IMR-90 (cell line): ENCODE measurements around the gene BAZ2B. TPM values are rescaled to one million over a fixed set of nuclear protein-coding genes. Genes with fewer than 3 reads are reported as not detected.

Experiments
- ATAC-seq: fragments of 200-7000 bp; cut with Tn5 transposase; 2 replicates; pipeline ENCODE4 v1.9.1; 2020; ENCODE audit warnings: low read depth, mild to moderate bottlenecking, moderate library complexity
- BruUV-seq: library from RNA; stranded (reverse); fragments of 400-500 nt; replicated peaks from 2 replicates; lab custom pipeline; 2021; lab: Mats Ljungman, UMichigan
- CTCF ChIA-PET: fragments of 300-600 bp; formaldehyde crosslinking; extraction: SDS; loops from one replicate; lab custom pipeline; 2021; ENCODE audit warnings: antibody characterized with exemption; lab: Yijun Ruan, JAX
- POLR2A ChIA-PET: fragments of 300-600 bp; sonication (Branson Sonifier 250); formaldehyde crosslinking; loops from one replicate; lab custom pipeline; 2022; ENCODE audit warnings: antibody characterized with exemption; ENCODE audit not compliant: unreplicated experiment; lab: Charles Lee
- DNase-seq: peaks from one replicate; pipeline ENCODE4 v3.0.0; 2013
- H2AFZ ChIP-seq: replicated peaks from 2 replicates; pipeline ENCODE3; 2013; ENCODE audit warnings: low read length, mild to moderate bottlenecking; ENCODE audit not compliant: poor library complexity
- H2AK5ac ChIP-seq: 2 replicates; pipeline ENCODE4 v1.6.1; 2013; ENCODE audit warnings: low read depth, low read length, inconsistent platforms
- H2AK9ac ChIP-seq: replicated peaks from 2 replicates; pipeline ENCODE3; 2013; ENCODE audit warnings: mild to moderate bottlenecking, low read depth, low read length, moderate library complexity; ENCODE audit not compliant: poor library complexity
- H2BK120ac ChIP-seq: 2 replicates; pipeline ENCODE4 v1.6.1; 2013; ENCODE audit warnings: low read depth, low read length, inconsistent platforms
- H2BK15ac ChIP-seq: 3 replicates; pipeline ENCODE4 v1.6.1; 2013; ENCODE audit warnings: low read depth, low read length, inconsistent platforms
- H2BK20ac ChIP-seq: 2 replicates; pipeline ENCODE4 v1.6.1; 2013; ENCODE audit warnings: low read depth, mild to moderate bottlenecking, inconsistent platforms, low read length, moderate library complexity
- H2BK5ac ChIP-seq: 2 replicates; pipeline ENCODE4 v1.6.1; 2013; ENCODE audit warnings: mild to moderate bottlenecking, low read depth, low read length, inconsistent platforms; ENCODE audit not compliant: poor library complexity, severe bottlenecking
- H3K14ac ChIP-seq: replicated peaks from 2 replicates; pipeline ENCODE4 v1.6.1; 2013; ENCODE audit warnings: low read depth, low read length, inconsistent platforms
- H3K18ac ChIP-seq: 2 replicates; pipeline ENCODE4 v1.6.1; 2013; ENCODE audit warnings: low read depth, low read length, control low read depth
- H3K23ac ChIP-seq: 2 replicates; pipeline ENCODE4 v1.6.1; 2013; ENCODE audit warnings: low read depth, low read length, inconsistent platforms
- H3K27ac ChIP-seq: 2 replicates; pipeline ENCODE4 v1.5.1; 2013; ENCODE audit warnings: mild to moderate bottlenecking, control low read depth, low read length; ENCODE audit not compliant: insufficient read depth
- H3K27me3 ChIP-seq: 2 replicates; pipeline ENCODE4 v1.6.1; 2013; ENCODE audit warnings: low read length; ENCODE audit not compliant: control insufficient read depth, insufficient read depth
- H3K36me3 ChIP-seq: 2 replicates; pipeline ENCODE4 v1.6.1; 2013; ENCODE audit warnings: low read length, mixed read lengths; ENCODE audit not compliant: control insufficient read depth, insufficient read depth
- H3K4ac ChIP-seq: 2 replicates; pipeline ENCODE4 v1.6.1; 2013; ENCODE audit warnings: low read depth, low read length, inconsistent platforms
- H3K4me1 ChIP-seq: 2 replicates; pipeline ENCODE4 v1.6.1; 2013; ENCODE audit warnings: low read length, mixed read lengths; ENCODE audit not compliant: control insufficient read depth, insufficient read depth
- H3K4me2 ChIP-seq: 2 replicates; pipeline ENCODE4 v1.6.1; 2013; ENCODE audit warnings: low read depth, mild to moderate bottlenecking, control low read depth, low read length, moderate library complexity
- H3K4me3 ChIP-seq: 2 replicates; pipeline ENCODE4 v1.5.1; 2013; ENCODE audit warnings: low read depth, mild to moderate bottlenecking, control low read depth, low read length, moderate library complexity; ENCODE audit not compliant: insufficient read depth
- H3K56ac ChIP-seq: 2 replicates; pipeline ENCODE4 v1.6.1; 2013; ENCODE audit warnings: low read length, inconsistent platforms; ENCODE audit not compliant: insufficient read depth; ENCODE audit errors: extremely low read depth
- H3K79me1 ChIP-seq, 2 experiments: 2 replicates each; pipeline ENCODE4 v1.6.1; 2013; ENCODE audit warnings: low read length in 2 of 2, inconsistent platforms in 1 of 2, low read depth in 1 of 2
- H3K9ac ChIP-seq: 2 replicates; pipeline ENCODE4 v1.6.1; 2013; ENCODE audit warnings: low read depth, low read length, control low read depth
- H3K9me1 ChIP-seq: 2 replicates; pipeline ENCODE4 v1.6.1; 2013; ENCODE audit warnings: low read length, inconsistent platforms; ENCODE audit not compliant: insufficient read depth
- H3K9me3 ChIP-seq: 2 replicates; pipeline ENCODE4 v1.6.1; 2013; ENCODE audit warnings: low read length; ENCODE audit not compliant: control insufficient read depth, insufficient read depth
- H4K20me1 ChIP-seq: 2 replicates; pipeline ENCODE4 v1.6.1; 2013; ENCODE audit warnings: low read length, inconsistent platforms; ENCODE audit not compliant: insufficient read depth
- H4K5ac ChIP-seq: 2 replicates; pipeline ENCODE4 v1.6.1; 2013; ENCODE audit warnings: mild to moderate bottlenecking, low read depth, low read length, control low read depth
- H4K8ac ChIP-seq, 2 experiments: 2 replicates each; pipeline ENCODE4 v1.6.1; 2013; ENCODE audit warnings: low read depth in 2 of 2, low read length in 2 of 2, control low read depth in 1 of 2, inconsistent platforms in 1 of 2
- H4K91ac ChIP-seq: 2 replicates; pipeline ENCODE4 v1.6.1; 2013; ENCODE audit warnings: low read depth, low read length, inconsistent platforms; ENCODE audit not compliant: insufficient read depth
- MAFK ChIP-seq: IDR thresholded peaks from 2 replicates; pipeline ENCODE4 v1.6.1; 2012; ENCODE audit warnings: low read depth, low read length, improper control_type of control experiment
- MAZ ChIP-seq: IDR thresholded peaks from 2 replicates; pipeline ENCODE4 v1.6.1; 2012; ENCODE audit warnings: low read depth, mild to moderate bottlenecking, low read length, improper control_type of control experiment, moderate library complexity, borderline replicate concordance
- MXI1 ChIP-seq: IDR thresholded peaks from 2 replicates; pipeline ENCODE4 v1.6.1; 2012; ENCODE audit warnings: low read depth, mild to moderate bottlenecking, low read length, moderate library complexity, borderline replicate concordance
- RCOR1 ChIP-seq: IDR thresholded peaks from 2 replicates; pipeline ENCODE4 v1.6.1; 2012; ENCODE audit warnings: mild to moderate bottlenecking, low read length, improper control_type of control experiment; ENCODE audit not compliant: insufficient replicate concordance
- WGBS, 2 experiments: methylation state at CpG; one replicate each; pipeline versions ENCODE4 v1.1.5 to v1.1.7; 2013; ENCODE audit warnings: missing lambda C conversion rate in 2 of 2; ENCODE audit not compliant: insufficient read length in 1 of 2; ENCODE audit errors: extremely low coverage in 2 of 2; 5-methylcytosine and 5-hydroxymethylcytosine counted together
- dilution Hi-C: fragments of 300-500 bp; cut with HindIII; formaldehyde crosslinking; loops from one replicate; pipeline ENCODE4 v1.14.3; 2018; ENCODE audit warnings: low sequenced_read_pairs; ENCODE audit not compliant: unreplicated experiment
- in situ Hi-C: fragments of 300-500 bp; cut with MboI; formaldehyde crosslinking; loops from 3 replicates; pipeline ENCODE4 v1.14.3; 2019; ENCODE audit warnings: low sequenced_read_pairs, inconsistent platforms, mixed read lengths
- intact Hi-C: fragments of 100-400 bp; cut with micrococcal nuclease; formaldehyde crosslinking; loops from 2 replicates; pipeline ENCODE4 v1.10.0; 2022
- polyA plus RNA-seq, 3 experiments: library from polyadenylated mRNA; depleted of rRNA; stranded (reverse); fragments of >200 nt; gene quantifications; 2 replicates each; pipeline ENCODE4 v1.2.3, GENCODE V29; 2012; ENCODE audit warnings: low replicate concordance in 1 of 3
- total RNA-seq: library from RNA; depleted of rRNA; stranded (reverse); fragments of >200 nt; gene quantifications from 2 replicates; pipeline ENCODE4 v1.2.3, GENCODE V29; 2012

The BAZ2B gene
- total and polyA plus RNA-seq, 2 of the 4 experiments (the other 2 are of a cell fraction) = 8.9 to 42.1 TPM

- peak overlapping the region; percentile 92 for H3K27ac ChIP-seq
- no TSS peak for BruUV-seq
Observed at GRCh38 chr2:159286709-159287441, 329.5 kb downstream of the BAZ2B start.

More at GRCh38 chr2:159286709-159287441, 329.5 kb downstream of the BAZ2B start:
- peak overlapping the region; percentile 98 for H3K14ac ChIP-seq
- dilution Hi-C loops = no loop called here
- POLR2A ChIA-PET = interaction anchor here (0.6 to 0.8 kb wide), 2 partner anchors 328 to 425 kb away, joined by 3 to 17 read pairs; partner anchors contain the start of gene MARCHF7
- peak overlapping the region; percentile 79 for H4K5ac ChIP-seq
- peak overlapping the region; percentile 95 for H3K4ac ChIP-seq
- peak overlapping the region; percentile 94 for H2AK9ac ChIP-seq
- WGBS, 2 experiments = 0% methylated on average over 32 of the region's 50 CpGs; no CpG with 5 or more reads in 1 of the 2 experiments
- H3K9me3 ChIP-seq = no peaks in the 10 kb centered on the region
- in situ Hi-C loops = no loop called here
- peak overlapping the region; percentile 99 for H3K56ac ChIP-seq
- H2AK5ac ChIP-seq = peak overlapping the region; percentile 40; the same call in 1 of the 2 replicates
- H2BK15ac ChIP-seq = peak overlapping the region; percentile 42; the same call in 1 of the 3 replicates
- no peak overlapping the region; the same call in 1 of the 2 replicates for H2BK20ac ChIP-seq
- H2BK5ac ChIP-seq = peak overlapping the region; percentile 33
- no peaks in the 10 kb centered on the region; the same call in 1 of the 2 replicates for H3K9me1 ChIP-seq
- H3K79me1 ChIP-seq = peaks cover 0 to 21% of the 10 kb centered on the region in 2 experiments; a peak in 2 of 4 replicates
- peak overlapping the region; percentile 80 for H3K4me2 ChIP-seq
- peak overlapping the region; percentile 59 for H3K4me3 ChIP-seq
- CTCF ChIA-PET = interaction anchor here (1.1 kb wide), 1 partner anchor 9 kb away, joined by 4 read pairs; no protein-coding TSS in a partner anchor
- DNase-seq (peak; percentile 89), ATAC-seq (peak; percentile 99)
- H3K9ac ChIP-seq = peak overlapping the region; percentile 97
- peaks cover 5% of the 10 kb centered on the region for H3K4me1 ChIP-seq
- TF ChIP-seq MAFK (no peak), MXI1 (no peak), RCOR1 (no peak), MAZ (peak; percentile 84; the same call in 1 of the 2 replicates)
- H3K18ac ChIP-seq = peak overlapping the region; percentile 67
- intact Hi-C loops = loop anchor here (5.0 kb wide), 2 partner anchors 150 to 425 kb away; partner anchors contain the start of gene MARCHF7
- H4K91ac ChIP-seq = peak overlapping the region; percentile 89
- H3K23ac ChIP-seq = peak overlapping the region; percentile 99
- H4K20me1 ChIP-seq = no peaks in the 10 kb centered on the region
- peak overlapping the region; percentile 94 to 100 for H4K8ac ChIP-seq
- peak overlapping the region; percentile 96 for H2AFZ ChIP-seq
- H3K27me3 ChIP-seq = no peaks in the 10 kb centered on the region
- 0 out of 2 replicates have a peak overlapping the region, but pooled peaks have one; percentile 43 for H2BK120ac ChIP-seq
- H3K36me3 ChIP-seq = peaks cover 3% of the 10 kb centered on the region; the same call in 1 of the 2 replicates
